Muscle of arm (tissue), 12 donors: ENCODE measurements around the gene LLGL2. TPM values are rescaled to one million over a fixed set of nuclear protein-coding genes. Genes with fewer than 3 reads are reported as not detected.
"Not testable (repeated sequence)": the region's sequence is repeated elsewhere in the genome, so short reads cannot be mapped to it uniquely, and the experiment has no call there.

Source experiments
- DNase-seq: peaks from one replicate; pipeline ENCODE4 v3.0.0-alpha.2; 2013
- polyA plus RNA-seq, 12 donors: library from polyadenylated mRNA; unstranded; fragments of 120-200 nt; gene quantifications; one replicate each; pipeline ENCODE4 v1.2.1, GENCODE V29; 2013; ENCODE audit not compliant: insufficient read length in 12 of 12

LLGL2 gene
- polyA plus RNA-seq, 12 donors = 2.1 to 58.8 (median 5.4) TPM; not detected in 1

GRCh38 chr17:75590849-75591721, 65.6 kb downstream of the LLGL2 start:
- no peak for DNase-seq

- DNase-seq = no peak
These were observed 66.3 kb downstream of the LLGL2 start for GRCh38 chr17:75591722-75592302.

- no peak for DNase-seq
These were observed 67.0 kb downstream of the LLGL2 start for GRCh38 chr17:75592348-75593020.

GRCh38 chr17:75593430-75593829, 67.9 kb downstream of the LLGL2 start:
- DNase-seq = not testable (repeated sequence)

GRCh38 chr17:75594499-75595283, 69.2 kb downstream of the LLGL2 start:
- DNase-seq = no peak

GRCh38 chr17:75595284-75595919, 69.9 kb downstream of the LLGL2 start:
- no peak for DNase-seq

GRCh38 chr17:75595920-75596313, 70.4 kb downstream of the LLGL2 start:
- DNase-seq = no peak

- no peak for DNase-seq
These were observed 71.0 kb downstream of the LLGL2 start for GRCh38 chr17:75596320-75597087.

- no peak for DNase-seq
These were observed 75.8 kb downstream of the LLGL2 start for GRCh38 chr17:75601057-75601987.

GRCh38 chr17:75602644-75603043, 77.1 kb downstream of the LLGL2 start:
- no peak for DNase-seq

GRCh38 chr17:75603123-75603522, 77.6 kb downstream of the LLGL2 start:
- no peak for DNase-seq

GRCh38 chr17:75604034-75604695, 78.7 kb downstream of the LLGL2 start:
- no peak for DNase-seq

GRCh38 chr17:75605790-75606189, 80.3 kb downstream of the LLGL2 start:
- DNase-seq = no peak

- DNase-seq = no peak
These were observed 81.6 kb downstream of the LLGL2 start for GRCh38 chr17:75607086-75607485.

GRCh38 chr17:75610103-75610984, 84.8 kb downstream of the LLGL2 start:
- DNase-seq = no peak

- DNase-seq = no peak
These were observed 86.4 kb downstream of the LLGL2 start for GRCh38 chr17:75611851-75612429.

- no peak for DNase-seq
These were observed 87.6 kb downstream of the LLGL2 start for GRCh38 chr17:75612906-75613626.
